HG02678 (cell line): Measurements from ENCODE around the gene NRG3.
"Not testable (repeated sequence)": the region's sequence is repeated elsewhere in the genome, so short reads cannot be mapped to it uniquely, and the experiment has no call there.

Experiments used
- ATAC-seq: cut with Tn5 transposase; IDR thresholded peaks from one replicate; pipeline ENCODE4 v1.9.1; 2021; ENCODE audit warnings: mild to moderate bottlenecking, moderate library complexity; ENCODE audit not compliant: unreplicated experiment

The NRG3 gene

GRCh38 chr10:81957976-81958375, 83.0 kb downstream of the NRG3 start:
- no peak for ATAC-seq

- ATAC-seq: no peak
These were observed 84.0 kb downstream of the NRG3 start for GRCh38 chr10:81959016-81959415.

- ATAC-seq: no peak
These were observed 86.6 kb downstream of the NRG3 start for GRCh38 chr10:81961451-81962184.

- no peak for ATAC-seq
These were observed 88.6 kb downstream of the NRG3 start for GRCh38 chr10:81963606-81964005.

GRCh38 chr10:81967716-81968115, 92.7 kb downstream of the NRG3 start:
- ATAC-seq: no peak

GRCh38 chr10:81969136-81969535, 94.1 kb downstream of the NRG3 start:
- no peak for ATAC-seq

- no peak for ATAC-seq
These were observed 103.2 kb downstream of the NRG3 start for GRCh38 chr10:81978238-81978637.

GRCh38 chr10:81981724-81982123, 106.7 kb downstream of the NRG3 start:
- no peak for ATAC-seq

GRCh38 chr10:81984428-81984827, 109.4 kb downstream of the NRG3 start:
- no peak for ATAC-seq

- no peak for ATAC-seq
These were observed 120.3 kb downstream of the NRG3 start for GRCh38 chr10:81995254-81995653.

- no peak for ATAC-seq
These were observed 121.9 kb downstream of the NRG3 start for GRCh38 chr10:81996927-81997326.

GRCh38 chr10:82020999-82021398, 146.0 kb downstream of the NRG3 start:
- no peak for ATAC-seq

GRCh38 chr10:82027711-82028110, 152.7 kb downstream of the NRG3 start:
- ATAC-seq: no peak

- no peak for ATAC-seq
These were observed 162.1 kb downstream of the NRG3 start for GRCh38 chr10:82037076-82037475.

GRCh38 chr10:82038587-82038986, 163.6 kb downstream of the NRG3 start:
- ATAC-seq: no peak

GRCh38 chr10:82040336-82040735, 165.3 kb downstream of the NRG3 start:
- no peak for ATAC-seq

- ATAC-seq: no peak
These were observed 166.0 kb downstream of the NRG3 start for GRCh38 chr10:82041018-82041417.

GRCh38 chr10:82056391-82056790, 181.4 kb downstream of the NRG3 start:
- ATAC-seq: no peak

- not testable (repeated sequence) for ATAC-seq
These were observed 192.2 kb downstream of the NRG3 start for GRCh38 chr10:82067192-82067591.

- no peak for ATAC-seq
These were observed 193.5 kb downstream of the NRG3 start for GRCh38 chr10:82068501-82068900.

- no peak for ATAC-seq
These were observed 196.2 kb downstream of the NRG3 start for GRCh38 chr10:82071231-82071630.

GRCh38 chr10:82072124-82072523, 197.1 kb downstream of the NRG3 start:
- no peak for ATAC-seq

GRCh38 chr10:82075605-82076004, 200.6 kb downstream of the NRG3 start:
- ATAC-seq: no peak
